HepG2 (cell line): ENCODE measurements around the gene RARS2.

ENCODE experiments used
- CEBPB ChIP-seq: IDR thresholded peaks from 2 replicates; pipeline ENCODE4 v1.6.1; 2011; ENCODE audit warnings: low read depth, low read length, improper control_type of control experiment, borderline replicate concordance
- MLLT10 ChIP-seq: sonication (generic); formaldehyde crosslinking; IDR thresholded peaks from 2 replicates; pipeline ENCODE4 v1.4.0; 2020; ENCODE audit warnings: missing genetic modification reagents
- NR2F2 ChIP-seq: IDR thresholded peaks from 2 replicates; pipeline ENCODE4 v1.6.1; 2012; ENCODE audit warnings: low read depth, inconsistent platforms, borderline replicate concordance
- TBP ChIP-seq: sonication (generic); formaldehyde crosslinking; IDR thresholded peaks from 2 replicates; pipeline ENCODE4 v1.5.0; 2020; ENCODE audit warnings: missing genetic modification reagents
- TCF7L2 ChIP-seq: IDR thresholded peaks from 2 replicates; pipeline ENCODE4 v1.6.1; 2011; ENCODE audit warnings: mild to moderate bottlenecking, low read depth, low read length, moderate library complexity
- ZNF30 ChIP-seq: sonication (generic); formaldehyde crosslinking; IDR thresholded peaks from 2 replicates; pipeline ENCODE4 v1.5.0; 2020; ENCODE audit warnings: mild to moderate bottlenecking, missing genetic modification reagents
- ZNF383 ChIP-seq: sonication (generic); formaldehyde crosslinking; IDR thresholded peaks from 2 replicates; pipeline ENCODE4 v1.4.0; 2020; ENCODE audit warnings: missing genetic modification reagents, mild to moderate bottlenecking, borderline replicate concordance
- ZZZ3 ChIP-seq: sonication (generic); formaldehyde crosslinking; IDR thresholded peaks from 2 replicates; pipeline ENCODE4 v1.4.0; 2020; ENCODE audit warnings: missing genetic modification reagents, mild to moderate bottlenecking, borderline replicate concordance
- TF ChIP-seq, protein P1 (sequence below): sonication (generic); formaldehyde crosslinking; IDR thresholded peaks from 2 replicates; pipeline ENCODE4 v1.5.0; 2020; ENCODE audit warnings: mild to moderate bottlenecking, missing genetic modification reagents, moderate library complexity
- TF ChIP-seq, protein P2 (sequence below): sonication (generic); formaldehyde crosslinking; IDR thresholded peaks from 2 replicates; pipeline ENCODE4 v1.8.1; 2023; ENCODE audit warnings: mild to moderate bottlenecking, missing genetic modification reagents
- TF ChIP-seq, protein P3 (sequence below): IDR thresholded peaks from 2 replicates; pipeline ENCODE4 v1.6.1; 2012; ENCODE audit warnings: low read length, improper control_type of control experiment
- TF ChIP-seq, protein P4 (sequence below): sonication (generic); formaldehyde crosslinking; IDR thresholded peaks from 2 replicates; pipeline ENCODE4 v1.8.1; 2023; ENCODE audit warnings: missing genetic modification reagents, inconsistent platforms, borderline replicate concordance

DNA sequence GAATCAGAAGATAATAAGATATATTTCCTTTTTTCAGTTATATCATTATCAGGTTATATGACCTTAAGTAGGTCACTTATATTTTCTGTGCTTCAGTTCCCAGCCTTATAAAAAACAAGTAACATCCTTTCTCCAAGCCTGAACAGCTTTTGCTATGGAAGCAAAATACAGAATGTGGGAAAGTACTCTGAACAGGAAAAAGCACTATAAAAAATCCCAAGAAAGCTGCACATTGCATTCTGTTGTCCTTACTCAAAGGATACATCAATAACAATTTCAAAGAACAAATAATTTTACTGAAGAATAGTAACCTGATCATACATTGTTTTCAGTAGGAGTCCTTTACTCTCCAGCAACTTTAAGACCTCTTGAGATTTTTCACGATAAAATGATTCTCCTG is 60.6 kb downstream of the RARS2 start:
- TF ChIP-seq CEBPB = no peak
- TF ChIP-seq TBP (CRISPR knock-in tag) = no peak
- no peak for TF ChIP-seq TCF7L2
- TF ChIP-seq ZNF30 (CRISPR knock-in tag) = no peak
- TF ChIP-seq, protein P1, sequence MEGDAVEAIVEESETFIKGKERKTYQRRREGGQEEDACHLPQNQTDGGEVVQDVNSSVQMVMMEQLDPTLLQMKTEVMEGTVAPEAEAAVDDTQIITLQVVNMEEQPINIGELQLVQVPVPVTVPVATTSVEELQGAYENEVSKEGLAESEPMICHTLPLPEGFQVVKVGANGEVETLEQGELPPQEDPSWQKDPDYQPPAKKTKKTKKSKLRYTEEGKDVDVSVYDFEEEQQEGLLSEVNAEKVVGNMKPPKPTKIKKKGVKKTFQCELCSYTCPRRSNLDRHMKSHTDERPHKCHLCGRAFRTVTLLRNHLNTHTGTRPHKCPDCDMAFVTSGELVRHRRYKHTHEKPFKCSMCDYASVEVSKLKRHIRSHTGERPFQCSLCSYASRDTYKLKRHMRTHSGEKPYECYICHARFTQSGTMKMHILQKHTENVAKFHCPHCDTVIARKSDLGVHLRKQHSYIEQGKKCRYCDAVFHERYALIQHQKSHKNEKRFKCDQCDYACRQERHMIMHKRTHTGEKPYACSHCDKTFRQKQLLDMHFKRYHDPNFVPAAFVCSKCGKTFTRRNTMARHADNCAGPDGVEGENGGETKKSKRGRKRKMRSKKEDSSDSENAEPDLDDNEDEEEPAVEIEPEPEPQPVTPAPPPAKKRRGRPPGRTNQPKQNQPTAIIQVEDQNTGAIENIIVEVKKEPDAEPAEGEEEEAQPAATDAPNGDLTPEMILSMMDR = no peak
- TF ChIP-seq, protein P2, sequence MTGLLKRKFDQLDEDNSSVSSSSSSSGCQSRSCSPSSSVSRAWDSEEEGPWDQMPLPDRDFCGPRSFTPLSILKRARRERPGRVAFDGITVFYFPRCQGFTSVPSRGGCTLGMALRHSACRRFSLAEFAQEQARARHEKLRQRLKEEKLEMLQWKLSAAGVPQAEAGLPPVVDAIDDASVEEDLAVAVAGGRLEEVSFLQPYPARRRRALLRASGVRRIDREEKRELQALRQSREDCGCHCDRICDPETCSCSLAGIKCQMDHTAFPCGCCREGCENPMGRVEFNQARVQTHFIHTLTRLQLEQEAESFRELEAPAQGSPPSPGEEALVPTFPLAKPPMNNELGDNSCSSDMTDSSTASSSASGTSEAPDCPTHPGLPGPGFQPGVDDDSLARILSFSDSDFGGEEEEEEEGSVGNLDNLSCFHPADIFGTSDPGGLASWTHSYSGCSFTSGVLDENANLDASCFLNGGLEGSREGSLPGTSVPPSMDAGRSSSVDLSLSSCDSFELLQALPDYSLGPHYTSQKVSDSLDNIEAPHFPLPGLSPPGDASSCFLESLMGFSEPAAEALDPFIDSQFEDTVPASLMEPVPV (CRISPR knock-in tag) = no peak
- TF ChIP-seq NR2F2 = no peak
- TF ChIP-seq, protein P3, sequence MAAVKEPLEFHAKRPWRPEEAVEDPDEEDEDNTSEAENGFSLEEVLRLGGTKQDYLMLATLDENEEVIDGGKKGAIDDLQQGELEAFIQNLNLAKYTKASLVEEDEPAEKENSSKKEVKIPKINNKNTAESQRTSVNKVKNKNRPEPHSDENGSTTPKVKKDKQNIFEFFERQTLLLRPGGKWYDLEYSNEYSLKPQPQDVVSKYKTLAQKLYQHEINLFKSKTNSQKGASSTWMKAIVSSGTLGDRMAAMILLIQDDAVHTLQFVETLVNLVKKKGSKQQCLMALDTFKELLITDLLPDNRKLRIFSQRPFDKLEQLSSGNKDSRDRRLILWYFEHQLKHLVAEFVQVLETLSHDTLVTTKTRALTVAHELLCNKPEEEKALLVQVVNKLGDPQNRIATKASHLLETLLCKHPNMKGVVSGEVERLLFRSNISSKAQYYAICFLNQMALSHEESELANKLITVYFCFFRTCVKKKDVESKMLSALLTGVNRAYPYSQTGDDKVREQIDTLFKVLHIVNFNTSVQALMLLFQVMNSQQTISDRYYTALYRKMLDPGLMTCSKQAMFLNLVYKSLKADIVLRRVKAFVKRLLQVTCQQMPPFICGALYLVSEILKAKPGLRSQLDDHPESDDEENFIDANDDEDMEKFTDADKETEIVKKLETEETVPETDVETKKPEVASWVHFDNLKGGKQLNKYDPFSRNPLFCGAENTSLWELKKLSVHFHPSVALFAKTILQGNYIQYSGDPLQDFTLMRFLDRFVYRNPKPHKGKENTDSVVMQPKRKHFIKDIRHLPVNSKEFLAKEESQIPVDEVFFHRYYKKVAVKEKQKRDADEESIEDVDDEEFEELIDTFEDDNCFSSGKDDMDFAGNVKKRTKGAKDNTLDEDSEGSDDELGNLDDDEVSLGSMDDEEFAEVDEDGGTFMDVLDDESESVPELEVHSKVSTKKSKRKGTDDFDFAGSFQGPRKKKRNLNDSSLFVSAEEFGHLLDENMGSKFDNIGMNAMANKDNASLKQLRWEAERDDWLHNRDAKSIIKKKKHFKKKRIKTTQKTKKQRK = no peak
- no peak for TF ChIP-seq ZZZ3
- TF ChIP-seq, protein P4, sequence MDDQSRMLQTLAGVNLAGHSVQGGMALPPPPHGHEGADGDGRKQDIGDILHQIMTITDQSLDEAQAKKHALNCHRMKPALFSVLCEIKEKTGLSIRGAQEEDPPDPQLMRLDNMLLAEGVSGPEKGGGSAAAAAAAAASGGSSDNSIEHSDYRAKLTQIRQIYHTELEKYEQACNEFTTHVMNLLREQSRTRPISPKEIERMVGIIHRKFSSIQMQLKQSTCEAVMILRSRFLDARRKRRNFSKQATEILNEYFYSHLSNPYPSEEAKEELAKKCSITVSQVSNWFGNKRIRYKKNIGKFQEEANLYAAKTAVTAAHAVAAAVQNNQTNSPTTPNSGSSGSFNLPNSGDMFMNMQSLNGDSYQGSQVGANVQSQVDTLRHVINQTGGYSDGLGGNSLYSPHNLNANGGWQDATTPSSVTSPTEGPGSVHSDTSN (CRISPR knock-in tag) = no peak
- no peak for TF ChIP-seq MLLT10 (CRISPR knock-in tag)
- TF ChIP-seq ZNF383 (CRISPR knock-in tag) = no peak
